CD4-positive, alpha-beta T cell treated with Interleukin-10 for 1 hour (primary cell): Measurements from ENCODE around the gene ZBTB7C.

ENCODE experiments used
- DNase-seq: peaks from one replicate; pipeline ENCODE4 v3.0.0-alpha.2; 2020

The ZBTB7C gene

GRCh38 chr18:48048251-48048650 is 360.9 kb downstream of the ZBTB7C start:
- DNase-seq, result no peak

- DNase-seq, result no peak
Observed at GRCh38 chr18:48046843-48047242, 362.3 kb downstream of the ZBTB7C start.

- DNase-seq, result no peak
Observed at GRCh38 chr18:48045744-48046143, 363.4 kb downstream of the ZBTB7C start.

- DNase-seq, result no peak
Observed at GRCh38 chr18:48044944-48045343, 364.2 kb downstream of the ZBTB7C start.

GRCh38 chr18:48043166-48043565 is 366.0 kb downstream of the ZBTB7C start:
- no peak for DNase-seq

- no peak for DNase-seq
Observed at GRCh38 chr18:48042431-48042830, 366.8 kb downstream of the ZBTB7C start.

- no peak for DNase-seq
Observed at GRCh38 chr18:48040457-48041110, 368.6 kb downstream of the ZBTB7C start.

GRCh38 chr18:48039769-48040215 is 369.4 kb downstream of the ZBTB7C start:
- no peak for DNase-seq

- DNase-seq, result no peak
Observed at GRCh38 chr18:48038636-48039035, 370.5 kb downstream of the ZBTB7C start.

- DNase-seq, result no peak
Observed at GRCh38 chr18:48037481-48038271, 371.5 kb downstream of the ZBTB7C start.

- DNase-seq, result no peak
Observed at GRCh38 chr18:48036641-48037421, 372.4 kb downstream of the ZBTB7C start.

GRCh38 chr18:48036226-48036625 is 373.0 kb downstream of the ZBTB7C start:
- no peak for DNase-seq

- DNase-seq, result no peak
Observed at GRCh38 chr18:48035556-48035860, 373.7 kb downstream of the ZBTB7C start.

- no peak for DNase-seq
Observed at GRCh38 chr18:48034651-48035555, 374.3 kb downstream of the ZBTB7C start.

GRCh38 chr18:48033790-48034650 is 375.2 kb downstream of the ZBTB7C start:
- DNase-seq, result no peak

GRCh38 chr18:48032876-48033789 is 376.1 kb downstream of the ZBTB7C start:
- DNase-seq, result no peak

- no peak for DNase-seq
Observed at GRCh38 chr18:48031641-48032040, 377.5 kb downstream of the ZBTB7C start.

- no peak for DNase-seq
Observed at GRCh38 chr18:48030616-48031480, 378.3 kb downstream of the ZBTB7C start.

GRCh38 chr18:48029296-48029986 is 379.7 kb downstream of the ZBTB7C start:
- DNase-seq, result no peak
